ENCODE measurements around the gene CCR3. TPM values are rescaled to one million over a fixed set of nuclear protein-coding genes. Genes with fewer than 3 reads are reported as not detected.
A peak's percentile ranks its signal among the peaks of the same experiment; 100 is the strongest.

The CCR3 gene
- total RNA-seq, 1 donor from 2014 or later: not detected

DNA sequence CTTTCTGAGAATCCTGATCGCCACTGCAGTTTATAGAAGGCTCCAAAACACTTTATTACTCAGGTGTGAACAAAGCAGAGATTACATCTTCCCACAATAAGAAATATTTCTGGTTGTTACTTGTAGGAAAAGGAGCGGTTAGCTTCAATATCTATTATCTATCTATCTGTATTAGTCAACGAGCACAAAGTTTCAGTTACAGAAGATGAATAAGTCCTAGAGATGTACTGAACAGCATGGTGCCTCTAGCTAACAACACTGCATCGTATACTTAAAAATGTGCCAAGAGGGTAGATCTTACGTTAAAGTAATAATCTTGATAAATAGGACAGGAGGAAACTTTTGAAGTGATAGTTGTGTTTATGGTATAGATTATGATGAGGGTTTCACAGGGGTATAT, 10.9 kb upstream of the CCR3 start:
- Mint-ChIP-seq H3K4me1 (ENCODE audit: unreplicated experiment) (peaks cover 13% of the 10 kb centered on the region), H3K36me3 (ENCODE audit: low read depth, unreplicated experiment) (no peaks in the 10 kb centered on the region), H3K4me3 (ENCODE audit: unreplicated experiment) (no peak overlapping the region), H3K27me3 (ENCODE audit: unreplicated experiment) (no peaks in the 10 kb centered on the region), H3K27ac (ENCODE audit: unreplicated experiment) (no peak overlapping the region), H3K9me3 (ENCODE audit: unreplicated experiment) (no peaks in the 10 kb centered on the region)
- TF ChIP-seq, protein P1, sequence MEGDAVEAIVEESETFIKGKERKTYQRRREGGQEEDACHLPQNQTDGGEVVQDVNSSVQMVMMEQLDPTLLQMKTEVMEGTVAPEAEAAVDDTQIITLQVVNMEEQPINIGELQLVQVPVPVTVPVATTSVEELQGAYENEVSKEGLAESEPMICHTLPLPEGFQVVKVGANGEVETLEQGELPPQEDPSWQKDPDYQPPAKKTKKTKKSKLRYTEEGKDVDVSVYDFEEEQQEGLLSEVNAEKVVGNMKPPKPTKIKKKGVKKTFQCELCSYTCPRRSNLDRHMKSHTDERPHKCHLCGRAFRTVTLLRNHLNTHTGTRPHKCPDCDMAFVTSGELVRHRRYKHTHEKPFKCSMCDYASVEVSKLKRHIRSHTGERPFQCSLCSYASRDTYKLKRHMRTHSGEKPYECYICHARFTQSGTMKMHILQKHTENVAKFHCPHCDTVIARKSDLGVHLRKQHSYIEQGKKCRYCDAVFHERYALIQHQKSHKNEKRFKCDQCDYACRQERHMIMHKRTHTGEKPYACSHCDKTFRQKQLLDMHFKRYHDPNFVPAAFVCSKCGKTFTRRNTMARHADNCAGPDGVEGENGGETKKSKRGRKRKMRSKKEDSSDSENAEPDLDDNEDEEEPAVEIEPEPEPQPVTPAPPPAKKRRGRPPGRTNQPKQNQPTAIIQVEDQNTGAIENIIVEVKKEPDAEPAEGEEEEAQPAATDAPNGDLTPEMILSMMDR (IDR thresholded peaks at IDR 0.05; ENCODE audit: unreplicated experiment): no peak
- no peak for DNase-seq (ENCODE audit: low spot score)

DNA sequence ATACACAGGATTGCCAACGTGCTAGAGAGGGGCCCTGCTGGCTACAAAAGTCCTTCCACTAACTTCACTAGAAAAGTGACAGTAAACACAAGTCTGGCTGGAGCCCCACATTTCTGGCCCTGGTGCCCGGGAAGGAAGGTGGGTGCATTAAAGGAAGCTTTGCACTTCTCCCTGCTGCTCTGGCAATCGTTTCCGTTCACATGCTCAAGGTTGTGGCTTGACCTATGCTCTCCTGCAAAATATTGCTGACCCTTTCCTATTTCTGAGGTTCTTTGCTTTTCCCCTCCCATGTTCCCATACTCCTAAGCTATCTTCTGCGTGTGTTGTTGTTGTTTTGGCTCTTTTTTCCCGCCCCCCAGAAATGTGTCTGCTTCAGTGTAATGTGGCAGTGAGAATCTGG, 9.1 kb upstream of the CCR3 start:
- DNase-seq (ENCODE audit: low spot score): no peak
- Mint-ChIP-seq H3K4me3 (ENCODE audit: unreplicated experiment) (no peak overlapping the region), H3K4me1 (ENCODE audit: unreplicated experiment) (peaks cover 17% of the 10 kb centered on the region), H3K9me3 (ENCODE audit: unreplicated experiment) (no peaks in the 10 kb centered on the region), H3K27ac (ENCODE audit: unreplicated experiment) (no peak overlapping the region), H3K36me3 (ENCODE audit: low read depth, unreplicated experiment) (no peaks in the 10 kb centered on the region), H3K27me3 (ENCODE audit: unreplicated experiment) (no peaks in the 10 kb centered on the region)
- TF ChIP-seq, protein P1 (IDR thresholded peaks at IDR 0.05; ENCODE audit: unreplicated experiment): no peak

DNA sequence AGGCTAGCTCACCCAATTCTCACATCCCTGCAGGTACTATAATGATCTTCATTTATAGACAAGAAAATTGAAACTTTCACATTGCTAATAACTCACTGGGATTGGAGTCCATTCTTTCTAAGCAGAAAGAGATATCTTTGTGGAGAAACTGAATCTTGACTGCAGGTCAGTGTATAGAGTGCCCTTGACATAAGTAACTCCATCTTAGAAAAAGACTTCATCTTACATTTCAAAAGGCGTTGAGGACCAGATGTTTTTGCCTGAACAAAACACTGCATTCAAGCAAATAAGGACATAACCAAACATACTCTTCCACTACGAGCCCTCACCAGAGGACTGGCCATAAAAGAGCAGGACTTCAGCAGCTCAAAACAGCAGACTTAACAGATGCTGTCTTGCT, 6.8 kb upstream of the CCR3 start:
- no peak for DNase-seq (ENCODE audit: low spot score)
- Mint-ChIP-seq H3K4me1 (ENCODE audit: unreplicated experiment) (peaks cover 13% of the 10 kb centered on the region), H3K4me3 (ENCODE audit: unreplicated experiment) (no peak overlapping the region), H3K36me3 (ENCODE audit: low read depth, unreplicated experiment) (no peaks in the 10 kb centered on the region), H3K27ac (ENCODE audit: unreplicated experiment) (no peak overlapping the region), H3K9me3 (ENCODE audit: unreplicated experiment) (no peaks in the 10 kb centered on the region), H3K27me3 (ENCODE audit: unreplicated experiment) (no peaks in the 10 kb centered on the region)
- TF ChIP-seq, protein P1 (IDR thresholded peaks at IDR 0.05; ENCODE audit: unreplicated experiment): no peak

DNA sequence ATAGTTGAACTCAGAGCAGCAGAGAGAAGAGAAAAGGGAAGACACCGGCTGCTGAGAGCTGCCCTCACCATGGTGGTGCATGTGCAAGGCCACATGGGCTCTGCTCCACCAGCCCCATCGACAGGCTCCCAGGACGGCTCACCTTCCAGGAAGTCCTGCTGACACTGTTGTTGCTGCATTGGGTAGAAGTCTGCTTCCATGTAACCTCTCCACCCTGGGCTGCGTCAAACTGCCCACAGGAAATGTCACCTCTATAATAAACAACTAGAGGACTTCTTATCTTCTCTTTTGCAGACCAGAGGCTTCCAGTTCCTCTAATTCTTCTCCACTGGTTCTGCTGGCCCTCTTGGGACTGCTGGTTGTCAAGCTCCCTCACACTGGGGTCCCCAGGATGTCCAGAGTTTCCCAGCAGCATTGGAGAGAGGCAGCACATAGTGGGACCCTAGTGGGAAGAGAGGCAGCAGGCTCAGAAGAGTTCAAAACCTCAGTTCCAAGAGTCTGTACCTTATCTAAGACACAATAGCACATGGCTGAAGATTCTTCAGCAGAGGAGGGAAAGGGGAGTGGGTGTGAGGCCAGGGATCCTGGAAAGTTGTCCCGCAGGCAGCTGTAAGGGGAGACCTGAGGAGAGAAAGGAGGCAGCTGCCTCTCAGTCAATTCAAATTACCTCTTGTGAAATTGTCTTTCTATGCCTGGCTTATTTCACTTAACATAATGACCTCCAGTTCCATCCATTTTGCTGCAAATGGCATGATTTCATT, 5.8 kb upstream of the CCR3 start:
- Mint-ChIP-seq H3K36me3 (ENCODE audit: low read depth, unreplicated experiment) (no peaks in the 10 kb centered on the region), H3K27me3 (ENCODE audit: unreplicated experiment) (no peaks in the 10 kb centered on the region), H3K9me3 (ENCODE audit: unreplicated experiment) (no peaks in the 10 kb centered on the region), H3K4me1 (ENCODE audit: unreplicated experiment) (peaks cover 15% of the 10 kb centered on the region), H3K27ac (ENCODE audit: unreplicated experiment) (peak overlapping the region; percentile 55), H3K4me3 (ENCODE audit: unreplicated experiment) (no peak overlapping the region)
- TF ChIP-seq, protein P1 (IDR thresholded peaks at IDR 0.05; ENCODE audit: unreplicated experiment): no peak
- DNase-seq (ENCODE audit: low spot score): peak; percentile 10

DNA sequence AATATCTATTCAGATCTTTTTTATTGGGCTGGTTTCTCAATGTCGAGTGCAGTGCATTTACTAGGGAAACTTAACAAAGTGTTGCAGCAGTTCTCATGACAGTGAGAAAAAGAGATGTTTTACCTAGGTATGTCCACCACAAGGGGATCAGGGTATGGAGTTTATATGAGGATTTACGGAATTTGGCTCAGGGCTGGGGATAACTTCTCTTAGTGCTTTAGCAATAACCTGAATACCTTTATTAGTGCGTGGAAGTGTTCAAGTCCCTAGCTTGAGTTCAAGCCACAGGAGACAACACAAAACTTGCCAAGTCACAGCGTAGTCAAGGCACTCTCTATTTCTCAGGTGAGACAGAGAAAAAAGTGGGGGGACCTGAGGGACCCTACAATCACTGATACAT, 3.9 kb upstream of the CCR3 start:
- Mint-ChIP-seq H3K27ac (ENCODE audit: unreplicated experiment) (no peak overlapping the region), H3K4me3 (ENCODE audit: unreplicated experiment) (no peak overlapping the region), H3K36me3 (ENCODE audit: low read depth, unreplicated experiment) (no peaks in the 10 kb centered on the region), H3K27me3 (ENCODE audit: unreplicated experiment) (no peaks in the 10 kb centered on the region), H3K4me1 (ENCODE audit: unreplicated experiment) (peaks cover 20% of the 10 kb centered on the region), H3K9me3 (ENCODE audit: unreplicated experiment) (no peaks in the 10 kb centered on the region)
- DNase-seq (ENCODE audit: low spot score): no peak
- TF ChIP-seq, protein P1 (IDR thresholded peaks at IDR 0.05; ENCODE audit: unreplicated experiment): no peak
